Breast epithelium (tissue), 4 donors: Measurements from ENCODE around the gene CLDN6. TPM values are rescaled to one million over a fixed set of nuclear protein-coding genes. Genes with fewer than 3 reads are reported as not detected.
A peak's percentile ranks its signal among the peaks of the same experiment; 100 is the strongest.

Experiments used
- DNase-seq, 2 donors: peaks; one replicate each; pipeline ENCODE4 v3.0.0-alpha.2; 2019; ENCODE audit warnings: low spot score in 2 of 2
- H3K27ac ChIP-seq, 2 donors: fragments of 200-600 bp; sonication (generic) in 1 of 2; one replicate each; pipeline ENCODE4 v1.5.1; 2016 to 2019; ENCODE audit warnings: mild to moderate bottlenecking in 1 of 2
- H3K27me3 ChIP-seq, 2 donors: fragments of 200-600 bp; sonication (generic) in 1 of 2; one replicate each; pipeline versions ENCODE4 v1.5.1 to v1.6.0; 2017 to 2019; ENCODE audit warnings: control low read depth in 1 of 2, mild to moderate bottlenecking in 1 of 2
- H3K36me3 ChIP-seq: fragments of 200-600 bp; one replicate; pipeline ENCODE4 v1.5.1; 2019
- H3K4me1 ChIP-seq, 2 donors: fragments of 200-600 bp; sonication (generic); one replicate each; pipeline ENCODE4 v1.5.1; 2016 to 2019; ENCODE audit warnings: control low read depth in 1 of 2
- H3K4me3 ChIP-seq, 3 donors: fragments of 200-600 bp; sonication (generic); 1 replicate in 2 of 3; 2 replicates in 1 of 3; pipeline ENCODE4 v1.5.1; 2016 to 2019; ENCODE audit warnings: mild to moderate bottlenecking in 3 of 3, moderate library complexity in 2 of 3
- H3K9me3 ChIP-seq, 2 donors: fragments of 200-600 bp; sonication (generic) in 1 of 2; one replicate each; pipeline ENCODE4 v1.5.1; 2016 to 2019; ENCODE audit warnings: control low read depth in 1 of 2
- POLR2A ChIP-seq: fragments of 450-650 bp; IDR thresholded peaks from one replicate; pipeline ENCODE4 v1.6.1; 2016; ENCODE audit warnings: antibody characterized with exemption, mild to moderate bottlenecking, moderate library complexity
- POLR2AphosphoS5 ChIP-seq, 3 donors: sonication (generic); formaldehyde crosslinking; IDR thresholded peaks; one replicate each; pipeline ENCODE4 v1.6.1; 2017; ENCODE audit warnings: antibody characterized with exemption in 3 of 3
- intact Hi-C: fragments of 100-400 bp; cut with DNase I; formaldehyde crosslinking; loops from one replicate; pipeline ENCODE4 v1.15.1; 2023; ENCODE audit warnings: low total_unique reads
- total RNA-seq, 3 donors: library from RNA; depleted of rRNA; stranded (reverse); fragments of >200 nt; gene quantifications; one replicate each; pipeline ENCODE4 v1.1.0, GENCODE V29; 2016
- TF ChIP-seq, protein P1 (sequence below), 3 donors: fragments of 450-650 bp; IDR thresholded peaks; one replicate each; pipeline ENCODE4 v1.5.1; 2016 to 2017; ENCODE audit warnings: antibody characterized with exemption in 3 of 3, mild to moderate bottlenecking in 3 of 3, moderate library complexity in 3 of 3

Gene CLDN6
- total RNA-seq, 3 donors from 2014 or later, result not detected

DNA sequence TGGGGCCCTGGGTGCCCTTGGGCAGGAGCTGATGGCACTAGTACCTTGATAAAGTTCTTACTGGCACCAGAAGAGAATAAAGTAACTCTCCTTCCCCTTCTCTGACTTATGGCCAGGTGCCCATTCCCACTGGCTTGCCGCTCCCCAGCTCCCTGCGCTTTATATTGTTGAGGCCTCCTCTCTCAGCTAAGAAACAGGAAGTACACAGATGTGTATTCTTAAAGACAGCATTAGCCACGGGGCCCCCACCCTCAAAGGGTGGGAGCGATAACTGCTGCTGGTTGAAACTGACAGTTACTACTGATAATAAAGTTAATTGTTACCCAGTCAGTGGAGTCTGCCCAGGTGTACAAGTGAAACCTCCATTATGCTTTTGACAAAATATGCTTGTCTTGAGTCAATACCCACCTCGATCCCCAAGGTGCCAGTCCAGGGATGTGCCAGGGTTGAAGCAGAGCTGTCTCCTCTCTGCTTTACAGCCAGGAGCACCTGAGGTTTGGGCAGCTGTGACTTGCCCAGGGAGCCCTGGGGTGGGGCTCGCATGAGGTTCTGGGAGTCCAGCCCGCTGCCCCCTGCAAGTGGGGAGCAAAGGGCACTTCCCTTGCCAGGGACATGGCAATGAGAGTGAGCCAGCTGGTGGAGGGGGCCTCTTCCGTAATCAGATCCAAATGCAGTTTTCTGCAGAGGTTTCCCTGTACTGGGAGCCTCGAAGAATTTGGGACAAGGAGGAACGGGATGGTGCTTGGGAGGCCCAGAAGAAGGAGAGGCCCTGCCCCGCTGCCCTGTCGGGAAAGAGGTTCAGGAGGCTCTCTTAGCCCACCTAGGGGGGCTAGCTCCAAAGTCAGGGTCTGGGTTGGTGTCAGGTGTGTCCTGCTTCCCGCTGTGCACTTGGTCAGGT lies 10.7 kb downstream of the CLDN6 start:
- no peaks in the 10 kb centered on the region for H3K36me3 ChIP-seq
- no peak for DNase-seq
- TF ChIP-seq, protein P1, sequence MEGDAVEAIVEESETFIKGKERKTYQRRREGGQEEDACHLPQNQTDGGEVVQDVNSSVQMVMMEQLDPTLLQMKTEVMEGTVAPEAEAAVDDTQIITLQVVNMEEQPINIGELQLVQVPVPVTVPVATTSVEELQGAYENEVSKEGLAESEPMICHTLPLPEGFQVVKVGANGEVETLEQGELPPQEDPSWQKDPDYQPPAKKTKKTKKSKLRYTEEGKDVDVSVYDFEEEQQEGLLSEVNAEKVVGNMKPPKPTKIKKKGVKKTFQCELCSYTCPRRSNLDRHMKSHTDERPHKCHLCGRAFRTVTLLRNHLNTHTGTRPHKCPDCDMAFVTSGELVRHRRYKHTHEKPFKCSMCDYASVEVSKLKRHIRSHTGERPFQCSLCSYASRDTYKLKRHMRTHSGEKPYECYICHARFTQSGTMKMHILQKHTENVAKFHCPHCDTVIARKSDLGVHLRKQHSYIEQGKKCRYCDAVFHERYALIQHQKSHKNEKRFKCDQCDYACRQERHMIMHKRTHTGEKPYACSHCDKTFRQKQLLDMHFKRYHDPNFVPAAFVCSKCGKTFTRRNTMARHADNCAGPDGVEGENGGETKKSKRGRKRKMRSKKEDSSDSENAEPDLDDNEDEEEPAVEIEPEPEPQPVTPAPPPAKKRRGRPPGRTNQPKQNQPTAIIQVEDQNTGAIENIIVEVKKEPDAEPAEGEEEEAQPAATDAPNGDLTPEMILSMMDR (IDR thresholded peaks at IDR 0.05), result no peak
- TF ChIP-seq POLR2AphosphoS5 (IDR thresholded peaks at IDR 0.05) (no peak), POLR2A (no peak)
- peaks cover 0 to 16% of the 10 kb centered on the region in 2 donors for H3K27me3 ChIP-seq
- no peaks in the 10 kb centered on the region for H3K9me3 ChIP-seq
- intact Hi-C loops, result no loop called here
- H3K4me1 ChIP-seq, result no peaks in the 10 kb centered on the region
- no peak overlapping the region for H3K27ac ChIP-seq
- no peak overlapping the region for H3K4me3 ChIP-seq

DNA sequence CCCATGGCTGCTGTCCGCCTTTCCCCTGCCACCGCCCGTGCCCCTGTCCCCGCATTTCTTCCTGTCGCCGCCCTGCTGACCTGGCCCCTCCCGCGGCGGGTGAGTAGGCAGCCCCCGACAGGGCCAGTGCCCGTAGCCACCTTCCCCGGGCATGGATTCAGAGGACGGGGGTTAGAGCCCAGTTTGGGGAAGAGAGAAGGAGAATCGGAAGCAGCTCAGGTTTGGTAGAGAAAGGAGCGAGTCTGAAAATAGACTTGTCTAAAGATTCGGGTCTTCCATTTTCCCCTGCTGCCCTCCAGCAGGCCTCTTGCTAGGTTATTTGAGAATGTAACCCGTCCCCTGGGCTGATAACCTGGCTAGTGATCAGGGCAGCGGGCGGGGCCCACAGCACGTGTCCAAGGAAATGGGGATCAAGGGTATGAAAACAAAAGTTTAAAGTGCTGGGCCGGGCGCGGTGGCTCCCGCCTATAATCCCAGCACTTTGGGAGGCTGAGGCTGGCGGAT lies 13.2 kb downstream of the CLDN6 start:
- Histone ChIP-seq H3K9me3 (no peaks in the 10 kb centered on the region), H3K4me1 (no peaks in the 10 kb centered on the region), H3K36me3 (no peaks in the 10 kb centered on the region), H3K4me3 (peak overlapping the region; percentile 17 to 63 (median 43)), H3K27ac (no peak overlapping the region), H3K27me3 (peaks cover 0 to 2% of the 10 kb centered on the region in 2 donors)
- TF ChIP-seq, protein P1 (IDR thresholded peaks at IDR 0.05), result no peak
- TF ChIP-seq POLR2A (no peak), POLR2AphosphoS5 (IDR thresholded peaks at IDR 0.05) (no peak)
- intact Hi-C loops, result no loop called here
- DNase-seq, result no peak

DNA sequence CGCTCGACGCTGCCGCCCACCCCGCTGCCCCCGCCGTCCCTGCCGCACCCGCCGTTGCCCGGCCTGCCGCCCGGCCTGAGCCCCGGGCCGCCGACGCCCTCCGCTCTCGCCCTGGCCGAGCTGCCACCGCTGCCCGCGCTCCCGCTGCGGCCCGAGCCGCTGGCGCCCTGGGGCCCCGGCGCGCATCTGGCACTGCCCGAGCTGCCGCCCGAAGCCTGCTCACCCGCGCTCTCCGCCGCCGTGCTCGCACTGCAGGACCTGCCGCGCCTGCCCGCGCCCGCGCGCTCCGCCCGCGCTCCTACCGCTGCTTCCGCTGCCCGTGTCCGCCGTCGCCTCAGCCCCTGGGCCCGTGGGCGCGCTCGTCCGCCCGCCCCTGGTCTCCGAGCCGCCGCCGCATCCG lies 13.7 kb downstream of the CLDN6 start:
- no peaks in the 10 kb centered on the region for H3K36me3 ChIP-seq
- intact Hi-C loops, result no loop called here
- H3K4me1 ChIP-seq, result no peaks in the 10 kb centered on the region
- no peak for DNase-seq
- H3K4me3 ChIP-seq, result peak overlapping the region in 2 of 3 donors; percentile 43 to 63
- H3K27me3 ChIP-seq, result peaks cover 0 to 2% of the 10 kb centered on the region in 2 donors
- TF ChIP-seq, protein P1 (IDR thresholded peaks at IDR 0.05), result no peak
- no peak for TF ChIP-seq POLR2A
- TF ChIP-seq POLR2AphosphoS5 (IDR thresholded peaks at IDR 0.05), result no peak
- H3K9me3 ChIP-seq, result no peaks in the 10 kb centered on the region
- peak overlapping the region in 1 of 2 donors; percentile 48 for H3K27ac ChIP-seq

DNA sequence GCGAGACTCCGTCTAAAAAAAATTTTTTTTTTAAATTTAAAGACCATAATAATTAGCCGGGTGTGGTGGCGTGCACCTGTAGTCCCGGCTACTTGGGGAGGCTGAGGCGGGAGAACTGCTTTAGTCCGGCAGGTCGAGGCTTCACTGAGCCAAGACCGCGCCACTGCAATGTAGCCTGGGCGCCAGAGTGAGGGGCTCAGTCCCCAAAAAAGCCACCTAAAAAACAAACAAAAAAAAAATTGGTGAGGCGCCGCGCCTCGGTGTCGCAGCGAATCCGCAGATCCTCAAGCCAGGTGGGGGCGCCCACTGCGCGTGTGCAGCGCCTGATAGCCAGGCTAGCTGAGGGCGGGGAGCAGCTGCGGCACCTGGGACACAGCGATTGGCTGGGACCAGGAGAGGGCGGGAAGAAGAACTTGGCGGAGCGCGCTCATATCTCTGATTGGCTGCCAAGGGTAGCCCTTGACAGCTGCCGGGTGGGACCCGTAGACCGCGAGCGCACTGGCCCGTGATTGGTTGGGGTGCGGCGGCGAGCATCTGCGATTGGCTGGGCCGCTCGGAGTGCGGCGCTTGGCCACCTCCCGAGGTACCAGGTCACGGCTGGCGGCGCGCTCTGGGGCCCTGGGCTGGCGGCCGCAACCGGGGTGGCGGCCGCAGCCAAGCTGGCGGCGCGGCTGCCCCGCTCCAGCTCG lies 14.3 kb downstream of the CLDN6 start:
- Histone ChIP-seq H3K9me3 (no peaks in the 10 kb centered on the region), H3K4me1 (no peaks in the 10 kb centered on the region), H3K36me3 (no peaks in the 10 kb centered on the region), H3K27me3 (peaks cover 0 to 2% of the 10 kb centered on the region in 2 donors), H3K27ac (peak overlapping the region in 1 of 2 donors; percentile 48), H3K4me3 (peak overlapping the region; percentile 17 to 63 (median 43))
- DNase-seq, result peak; percentile 98
- TF ChIP-seq POLR2AphosphoS5 (IDR thresholded peaks at IDR 0.05), result peak in 1 of 3 donors; percentile 25
- TF ChIP-seq POLR2A, result no peak
- TF ChIP-seq, protein P1 (IDR thresholded peaks at IDR 0.05), result peak in 1 of 3 donors; percentile 47
- intact Hi-C loops, result no loop called here
